Measurements from ENCODE around the gene APOBEC3C.

GRCh38 chr22:39041908-39042307 lies 27.9 kb downstream of the APOBEC3C start:
- TF ChIP-seq POLR2A (IDR thresholded peaks at IDR 0.05) (no peak), CTCF (IDR thresholded peaks at IDR 0.05) (no peak)

All from ovary (tissue), 3 donors.